ENCODE data around the gene PRELP. TPM values are rescaled to one million over a fixed set of nuclear protein-coding genes. Genes with fewer than 3 reads are reported as not detected.

Gene PRELP
- total RNA-seq, result 128 TPM

DNA sequence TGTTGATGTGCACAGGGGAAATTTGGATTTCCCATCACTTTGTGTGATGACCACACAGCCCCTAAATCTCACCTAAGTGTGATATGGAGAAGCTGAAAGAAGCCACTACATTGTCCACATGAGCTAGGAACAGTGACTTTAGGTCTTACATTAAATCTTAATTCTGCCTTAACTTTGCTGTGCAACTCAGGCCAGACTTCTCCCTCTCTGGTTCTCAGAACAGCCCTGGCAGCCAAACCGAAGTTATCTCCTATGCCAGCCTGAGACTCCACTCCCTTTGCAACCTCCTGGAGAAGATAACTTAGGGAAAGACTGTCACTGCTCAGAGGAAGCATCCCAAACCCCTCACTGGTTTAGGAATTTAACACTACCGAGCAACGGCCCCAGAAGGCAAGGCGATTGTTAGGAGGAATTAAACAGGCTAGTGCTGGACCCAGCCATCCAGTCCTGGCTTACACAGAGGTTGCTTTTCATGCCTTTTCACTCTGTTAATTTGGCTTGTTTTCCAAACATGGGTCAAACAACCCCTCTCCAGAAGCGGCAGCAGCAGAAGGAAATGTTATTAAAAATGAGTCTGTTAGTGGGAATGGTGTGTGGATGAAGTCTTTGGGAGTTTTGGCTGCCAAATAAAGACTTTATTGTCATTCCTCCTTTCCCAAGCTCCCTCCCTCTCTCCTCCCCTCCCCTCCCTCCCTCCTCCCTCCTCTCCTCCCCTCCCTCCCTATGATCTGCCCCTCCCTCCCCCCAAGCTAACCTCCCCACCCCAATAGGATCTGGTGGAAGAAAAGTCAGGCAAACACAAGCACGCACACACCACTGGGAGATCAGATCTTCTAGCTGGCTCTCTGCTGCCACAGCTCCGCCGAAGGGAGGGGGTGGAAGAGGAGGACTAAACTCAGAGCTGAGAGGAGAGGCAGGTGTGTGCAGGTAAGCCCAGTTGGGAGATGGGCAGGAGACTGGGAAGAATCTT, at the start of gene PRELP:
TSS of gene PRELP (plus strand) at position 795 of the 970 bp plus-strand sequence. CDS start 7,379 bp downstream, outside the sequence.
- Histone ChIP-seq H3K4me3 (peak within 1 kb of the TSS; percentile 48 to 49), H3K9me3 (no peaks in the 10 kb centered on the region), H3K4me1 (peaks cover 29% of the 10 kb centered on the region), H3K27ac (peak within 1 kb of the TSS; percentile 93), H3K36me3 (no peaks in the 10 kb centered on the region), H3K27me3 (no peaks in the 10 kb centered on the region)
- intact Hi-C loops (cut with DNase I), result no loop called here
- TF ChIP-seq POLR2AphosphoS5 (IDR thresholded peaks at IDR 0.05; ENCODE audit: insufficient read depth in 1 of 2, low read depth in 1 of 2), result peak in 1 of 2 donors; percentile 70
- TF ChIP-seq, protein P1, sequence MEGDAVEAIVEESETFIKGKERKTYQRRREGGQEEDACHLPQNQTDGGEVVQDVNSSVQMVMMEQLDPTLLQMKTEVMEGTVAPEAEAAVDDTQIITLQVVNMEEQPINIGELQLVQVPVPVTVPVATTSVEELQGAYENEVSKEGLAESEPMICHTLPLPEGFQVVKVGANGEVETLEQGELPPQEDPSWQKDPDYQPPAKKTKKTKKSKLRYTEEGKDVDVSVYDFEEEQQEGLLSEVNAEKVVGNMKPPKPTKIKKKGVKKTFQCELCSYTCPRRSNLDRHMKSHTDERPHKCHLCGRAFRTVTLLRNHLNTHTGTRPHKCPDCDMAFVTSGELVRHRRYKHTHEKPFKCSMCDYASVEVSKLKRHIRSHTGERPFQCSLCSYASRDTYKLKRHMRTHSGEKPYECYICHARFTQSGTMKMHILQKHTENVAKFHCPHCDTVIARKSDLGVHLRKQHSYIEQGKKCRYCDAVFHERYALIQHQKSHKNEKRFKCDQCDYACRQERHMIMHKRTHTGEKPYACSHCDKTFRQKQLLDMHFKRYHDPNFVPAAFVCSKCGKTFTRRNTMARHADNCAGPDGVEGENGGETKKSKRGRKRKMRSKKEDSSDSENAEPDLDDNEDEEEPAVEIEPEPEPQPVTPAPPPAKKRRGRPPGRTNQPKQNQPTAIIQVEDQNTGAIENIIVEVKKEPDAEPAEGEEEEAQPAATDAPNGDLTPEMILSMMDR (IDR thresholded peaks at IDR 0.05), result no peak
- TF ChIP-seq POLR2A (IDR thresholded peaks at IDR 0.05), result peak in 1 of 2 donors; percentile 77
- no peak for DNase-seq (ENCODE audit: extremely low spot score in 2 of 2)

DNA sequence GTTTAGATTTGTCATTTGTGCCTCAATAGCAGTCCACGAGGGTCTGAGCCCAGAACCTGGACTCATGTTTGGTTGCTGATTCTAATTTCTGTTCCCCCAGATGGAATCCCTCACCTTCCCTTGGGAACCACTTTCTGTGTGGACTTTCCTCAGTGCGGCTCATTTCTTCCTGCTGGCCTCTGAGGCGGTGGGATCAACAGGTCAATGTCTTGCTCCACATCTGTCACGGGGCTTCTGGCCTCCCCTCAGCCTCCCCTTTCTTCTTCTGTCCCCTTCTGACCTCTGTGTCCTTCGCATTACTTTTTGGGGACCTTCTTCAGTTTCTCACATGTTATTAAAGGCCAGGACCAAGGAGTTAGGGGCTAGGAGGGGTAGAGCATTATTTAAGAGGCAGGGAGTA, 49.2 kb upstream of the PRELP start:
- no peaks in the 10 kb centered on the region for H3K36me3 ChIP-seq
- intact Hi-C loops (cut with DNase I), result no loop called here
- DNase-seq (ENCODE audit: extremely low spot score in 2 of 2), result no peak
- H3K4me1 ChIP-seq, result peaks cover 11% of the 10 kb centered on the region
- H3K27ac ChIP-seq, result no peak overlapping the region
- no peaks in the 10 kb centered on the region for H3K9me3 ChIP-seq
- no peak overlapping the region for H3K4me3 ChIP-seq
- TF ChIP-seq POLR2AphosphoS5 (IDR thresholded peaks at IDR 0.05; ENCODE audit: insufficient read depth in 1 of 2, low read depth in 1 of 2) (no peak), POLR2A (IDR thresholded peaks at IDR 0.05) (no peak)
- TF ChIP-seq, protein P1 (IDR thresholded peaks at IDR 0.05), result no peak
- H3K27me3 ChIP-seq, result no peaks in the 10 kb centered on the region

DNA sequence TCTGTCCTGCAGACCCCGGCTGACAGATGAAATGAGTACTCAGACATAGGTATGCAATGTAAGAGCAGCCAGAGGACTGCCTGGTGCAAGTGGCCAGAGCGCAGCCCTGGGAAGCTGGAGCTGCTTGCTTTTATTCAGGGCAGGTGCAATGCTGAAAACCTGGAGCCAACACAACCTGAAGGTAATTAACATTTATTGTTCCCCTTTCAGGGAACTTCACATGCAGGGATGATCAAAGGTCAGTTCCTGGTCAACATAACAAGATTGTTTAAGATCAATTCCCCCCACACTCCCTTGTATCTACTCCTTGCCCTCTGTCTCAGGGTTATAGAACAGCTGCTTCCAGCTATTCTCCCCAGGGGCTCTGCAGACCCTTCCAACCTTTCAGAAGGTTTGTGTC, 48.7 kb upstream of the PRELP start:
- DNase-seq (ENCODE audit: extremely low spot score in 2 of 2), result no peak
- Histone ChIP-seq H3K4me1 (peaks cover 11% of the 10 kb centered on the region), H3K27me3 (no peaks in the 10 kb centered on the region), H3K9me3 (no peaks in the 10 kb centered on the region), H3K4me3 (no peak overlapping the region), H3K27ac (no peak overlapping the region), H3K36me3 (no peaks in the 10 kb centered on the region)
- TF ChIP-seq, protein P1 (IDR thresholded peaks at IDR 0.05), result no peak
- TF ChIP-seq POLR2A (IDR thresholded peaks at IDR 0.05) (no peak), POLR2AphosphoS5 (IDR thresholded peaks at IDR 0.05; ENCODE audit: insufficient read depth in 1 of 2, low read depth in 1 of 2) (no peak)
- intact Hi-C loops (cut with DNase I), result no loop called here

DNA sequence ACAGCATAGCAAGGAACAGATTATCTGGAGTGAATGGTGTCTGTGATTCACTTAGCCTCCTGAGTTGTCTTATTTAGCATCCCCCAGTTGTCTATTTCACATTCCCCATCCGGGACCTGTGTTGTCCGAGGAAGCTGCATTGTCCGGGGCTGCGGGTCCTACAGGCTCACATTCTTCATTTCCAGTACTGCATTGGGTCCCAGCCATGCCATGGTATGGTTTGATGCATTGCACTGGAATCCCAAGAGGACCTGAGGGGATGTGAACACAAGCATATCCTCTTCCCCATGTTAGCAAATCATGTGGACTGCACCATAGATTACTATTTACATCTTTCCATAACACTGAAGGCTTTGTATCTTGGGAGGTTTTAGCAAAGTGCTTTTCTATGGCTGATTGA, 48.2 kb upstream of the PRELP start:
- Histone ChIP-seq H3K36me3 (no peaks in the 10 kb centered on the region), H3K9me3 (no peaks in the 10 kb centered on the region), H3K27ac (no peak overlapping the region), H3K4me1 (peaks cover 11% of the 10 kb centered on the region), H3K4me3 (no peak overlapping the region), H3K27me3 (no peaks in the 10 kb centered on the region)
- no peak for TF ChIP-seq POLR2A (IDR thresholded peaks at IDR 0.05)
- TF ChIP-seq, protein P1 (IDR thresholded peaks at IDR 0.05), result no peak
- no peak for TF ChIP-seq POLR2AphosphoS5 (IDR thresholded peaks at IDR 0.05; ENCODE audit: insufficient read depth in 1 of 2, low read depth in 1 of 2)
- intact Hi-C loops (cut with DNase I), result no loop called here
- no peak for DNase-seq (ENCODE audit: extremely low spot score in 2 of 2)
